ENCODE results near the gene COMMD2. TPM values are rescaled to one million over a fixed set of nuclear protein-coding genes. Genes with fewer than 3 reads are reported as not detected.

Gene COMMD2
- total RNA-seq, 1 experiment from 2014 or later: 52.1 TPM

- TF ChIP-seq HMGA2 (CRISPR knock-in tag; IDR thresholded peaks at IDR 0.05) (no peak), FOXP1 (CRISPR knock-in tag; IDR thresholded peaks at IDR 0.05; ENCODE audit: borderline replicate concordance) (no peak), FOXP4 (CRISPR knock-in tag; IDR thresholded peaks at IDR 0.05) (no peak), PRDM15 (CRISPR knock-in tag; IDR thresholded peaks at IDR 0.05) (no peak), ZNF396 (CRISPR knock-in tag; IDR thresholded peaks at IDR 0.05; ENCODE audit: borderline replicate concordance) (no peak), TEAD4 (CRISPR knock-in tag; IDR thresholded peaks at IDR 0.05) (no peak), ZNF425 (CRISPR knock-in tag; conservative IDR thresholded peaks at IDR 0.05) (no peak), ARID4B (CRISPR knock-in tag; IDR thresholded peaks at IDR 0.05; ENCODE audit: borderline replicate concordance) (no peak)
Observed at GRCh38 chr3:149752788-149753136, 473 bp upstream of the COMMD2 start (continued).

GRCh38 chr3:149751551-149751950, 738 bp downstream of the COMMD2 start:
- no peak for ATAC-seq
- no peaks in the 10 kb centered on the region for H3K9me3 Mint-ChIP-seq
- CTCF ChIA-PET: interaction anchor here (0.6 to 2.2 kb wide), 7 partner anchors 34 to 249 kb away, joined by 3 to 21 read pairs (median 4); partner anchors contain the start of gene WWTR1
- DNase-seq (ENCODE audit: low spot score): no peak
- POLR2A ChIA-PET: interaction anchor here (0.7 to 1.8 kb wide), 2 partner anchors 24 to 93 kb away, joined by 3 to 8 read pairs; partner anchors contain the start of gene WWTR1
- H3K36me3 Mint-ChIP-seq: peaks cover 35% of the 10 kb centered on the region
- no peaks in the 10 kb centered on the region for H3K27me3 Mint-ChIP-seq (ENCODE audit: low read depth)
- 0 out of 2 replicates have a peak, but pooled peaks cover 4% of the 10 kb centered on the region for H3K4me1 Mint-ChIP-seq
- peak overlapping the region; percentile 97 for H3K4me3 Mint-ChIP-seq
- H3K27ac Mint-ChIP-seq: no peak overlapping the region
- TF ChIP-seq E2F5 (CRISPR knock-in tag; IDR thresholded peaks at IDR 0.05) (no peak), FOXJ3 (CRISPR knock-in tag; IDR thresholded peaks at IDR 0.05; ENCODE audit: borderline replicate concordance) (no peak), GRHL2 (CRISPR knock-in tag; IDR thresholded peaks at IDR 0.05; ENCODE audit: insufficient replicate concordance, severe bottlenecking) (no peak), ATF3 (CRISPR knock-in tag; conservative IDR thresholded peaks at IDR 0.05) (no peak), ZNF263 (CRISPR knock-in tag; IDR thresholded peaks at IDR 0.05; ENCODE audit: low read depth) (no peak), SMAD4 (CRISPR knock-in tag; IDR thresholded peaks at IDR 0.05) (no peak), NFYB (CRISPR knock-in tag; conservative IDR thresholded peaks at IDR 0.05; ENCODE audit: low read depth) (no peak), GTF2I (CRISPR knock-in tag; conservative IDR thresholded peaks at IDR 0.05) (no peak), ZNF425 (CRISPR knock-in tag; conservative IDR thresholded peaks at IDR 0.05) (no peak), E2F4 (CRISPR knock-in tag; IDR thresholded peaks at IDR 0.05; ENCODE audit: borderline replicate concordance, low read depth) (no peak), IRF2 (CRISPR knock-in tag; IDR thresholded peaks at IDR 0.05; ENCODE audit: borderline replicate concordance, low read depth) (no peak)
